Lower leg skin (tissue), 3 donors: ENCODE results near the gene TNNT1.

Source experiments
- CTCF ChIP-seq, 3 donors: fragments of 450-650 bp; IDR thresholded peaks; one replicate each; pipeline ENCODE4 v1.5.1; 2016; ENCODE audit warnings: antibody characterized with exemption in 3 of 3, mild to moderate bottlenecking in 3 of 3, moderate library complexity in 2 of 3
- POLR2A ChIP-seq, 2 donors: fragments of 450-650 bp; IDR thresholded peaks; one replicate each; pipeline ENCODE4 v1.6.1; 2016 to 2017; ENCODE audit warnings: antibody characterized with exemption in 2 of 2, mild to moderate bottlenecking in 1 of 2, moderate library complexity in 1 of 2

GRCh38 chr19:55153652-55154264 is 4.8 kb upstream of the TNNT1 start:
- TF ChIP-seq CTCF (IDR thresholded peaks at IDR 0.05), result no peak
- no peak for TF ChIP-seq POLR2A (IDR thresholded peaks at IDR 0.05)
